Activated CD8-positive, alpha-beta memory T cell treated with anti-CD3 and anti-CD28 coated beads, Interleukin-2, amount 50 U/mL, for 4 hours (primary cell): ENCODE data around the gene RBMS3.

Experiments
- DNase-seq: peaks from one replicate; pipeline ENCODE4 v3.0.0-alpha.2; 2020

RBMS3 gene

DNA sequence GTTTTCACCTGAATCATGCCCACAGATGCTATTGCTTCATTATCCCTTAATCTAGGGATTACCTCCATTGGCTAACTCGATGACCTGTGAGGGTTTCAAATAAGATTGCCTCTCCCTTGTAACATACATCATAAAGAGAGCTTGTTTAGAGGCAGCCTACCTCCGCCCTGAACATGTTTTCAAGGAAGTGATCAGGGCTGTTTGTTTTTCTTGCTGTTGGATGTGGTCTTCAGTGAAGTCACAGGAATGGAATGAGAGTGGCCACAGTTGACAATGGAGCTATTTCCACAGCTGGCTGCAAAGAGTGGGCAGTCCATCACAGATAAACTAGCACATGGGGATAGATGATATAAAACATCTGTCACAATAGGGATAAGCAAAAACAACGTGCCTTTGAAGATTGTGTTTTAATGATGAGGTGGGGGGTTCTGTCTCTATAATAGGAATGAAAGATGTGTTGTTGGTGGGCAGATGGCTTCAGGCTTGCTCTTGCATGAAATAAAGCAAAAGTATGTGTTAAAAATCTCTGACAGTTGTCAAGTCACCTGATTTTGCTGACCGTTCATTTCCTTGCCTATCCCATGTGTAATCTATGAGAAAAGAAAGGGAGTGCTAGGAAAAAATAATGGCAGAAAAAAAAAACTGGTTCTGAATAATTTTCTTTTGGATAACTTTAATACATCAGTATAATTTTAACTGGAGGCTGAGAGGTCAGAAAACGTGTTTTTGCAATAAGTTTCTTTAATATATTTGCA, 642.3 kb downstream of the RBMS3 start:
- no peak for DNase-seq

DNA sequence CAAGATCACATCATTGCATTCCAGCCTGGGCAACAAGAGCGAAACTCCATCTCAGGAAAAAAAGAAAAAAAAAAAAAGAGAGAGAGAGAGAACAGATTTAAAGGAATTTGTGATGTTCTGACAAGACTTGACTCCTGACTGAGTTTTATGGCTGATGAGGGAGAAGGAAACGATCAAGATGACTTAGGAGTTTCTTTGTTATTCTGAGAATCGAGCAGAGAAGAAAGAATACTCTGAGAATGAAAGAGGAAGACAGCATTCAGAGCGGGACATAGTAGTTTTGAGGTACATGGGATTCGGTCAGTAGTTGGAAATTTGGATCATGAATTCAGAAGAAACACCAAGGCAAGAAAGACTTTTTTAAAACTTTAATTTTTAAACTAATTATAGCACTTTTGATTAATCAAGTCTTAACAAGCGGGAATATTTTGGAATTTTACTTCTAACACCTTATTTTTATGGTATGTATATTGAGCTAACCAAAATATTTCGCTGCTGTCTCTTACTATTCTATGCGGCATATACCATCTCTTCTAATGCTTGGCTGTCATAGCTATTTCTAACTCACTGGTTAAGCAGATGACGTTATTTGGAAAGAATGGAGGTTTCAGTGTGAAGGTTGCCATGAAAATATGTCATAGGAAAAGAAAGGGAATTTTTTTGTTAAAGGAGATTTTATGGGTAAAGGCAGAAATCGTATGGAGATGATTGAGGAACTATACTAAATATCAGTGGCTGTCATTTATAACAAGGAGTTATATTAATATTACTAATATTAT, 644.1 kb downstream of the RBMS3 start:
- no peak for DNase-seq

GRCh38 chr3:29926378-29926777, 645.5 kb downstream of the RBMS3 start:
- no peak for DNase-seq

- DNase-seq, result no peak
Measured at GRCh38 chr3:29932696-29933325, 651.9 kb downstream of the RBMS3 start.

GRCh38 chr3:29933802-29934490, 653.1 kb downstream of the RBMS3 start:
- DNase-seq, result no peak

GRCh38 chr3:29934751-29935150, 653.9 kb downstream of the RBMS3 start:
- no peak for DNase-seq

DNA sequence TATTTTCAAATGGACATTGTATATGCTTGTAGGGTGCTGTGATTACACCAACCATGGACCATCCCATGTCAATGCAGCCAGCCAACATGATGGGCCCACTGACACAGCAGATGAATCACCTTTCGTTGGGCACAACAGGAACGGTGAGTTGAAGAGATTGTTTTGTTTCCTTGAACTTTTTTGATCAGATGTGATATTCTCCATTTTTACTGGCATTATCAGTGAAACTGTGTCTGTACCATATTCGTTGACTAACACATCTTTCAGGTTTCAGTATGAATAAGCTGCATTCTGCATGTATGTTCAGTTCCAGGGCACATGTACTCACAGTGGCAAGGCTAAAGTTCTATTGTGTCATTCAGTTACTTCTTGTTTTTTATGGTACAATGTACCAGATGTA, 655.2 kb downstream of the RBMS3 start:
- no peak for DNase-seq

- no peak for DNase-seq
Measured at GRCh38 chr3:29936766-29937165, 655.9 kb downstream of the RBMS3 start.

GRCh38 chr3:29937185-29937584, 656.3 kb downstream of the RBMS3 start:
- DNase-seq, result no peak

GRCh38 chr3:29940759-29941323, 660.0 kb downstream of the RBMS3 start:
- no peak for DNase-seq

DNA sequence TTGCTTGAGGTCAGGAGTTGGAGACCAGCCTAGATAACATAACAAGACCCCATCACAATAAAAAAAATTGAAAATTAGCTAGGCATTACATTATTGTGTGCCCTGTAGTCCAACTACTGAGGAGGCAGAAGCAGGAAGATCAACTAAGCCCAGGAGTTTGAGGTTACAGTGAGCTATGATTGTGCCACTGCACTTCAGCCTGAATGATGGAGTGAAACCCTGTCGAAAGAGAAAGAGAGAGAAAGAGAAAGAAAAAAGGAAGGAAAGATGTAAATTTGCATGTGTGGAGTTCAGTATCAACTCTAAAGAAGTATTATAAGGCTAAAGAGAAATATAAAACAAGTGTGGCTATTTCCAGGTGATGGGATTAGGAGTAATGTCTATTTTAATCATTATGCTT, 661.4 kb downstream of the RBMS3 start:
- DNase-seq, result no peak

GRCh38 chr3:29949131-29949530, 668.3 kb downstream of the RBMS3 start:
- DNase-seq, result no peak

DNA sequence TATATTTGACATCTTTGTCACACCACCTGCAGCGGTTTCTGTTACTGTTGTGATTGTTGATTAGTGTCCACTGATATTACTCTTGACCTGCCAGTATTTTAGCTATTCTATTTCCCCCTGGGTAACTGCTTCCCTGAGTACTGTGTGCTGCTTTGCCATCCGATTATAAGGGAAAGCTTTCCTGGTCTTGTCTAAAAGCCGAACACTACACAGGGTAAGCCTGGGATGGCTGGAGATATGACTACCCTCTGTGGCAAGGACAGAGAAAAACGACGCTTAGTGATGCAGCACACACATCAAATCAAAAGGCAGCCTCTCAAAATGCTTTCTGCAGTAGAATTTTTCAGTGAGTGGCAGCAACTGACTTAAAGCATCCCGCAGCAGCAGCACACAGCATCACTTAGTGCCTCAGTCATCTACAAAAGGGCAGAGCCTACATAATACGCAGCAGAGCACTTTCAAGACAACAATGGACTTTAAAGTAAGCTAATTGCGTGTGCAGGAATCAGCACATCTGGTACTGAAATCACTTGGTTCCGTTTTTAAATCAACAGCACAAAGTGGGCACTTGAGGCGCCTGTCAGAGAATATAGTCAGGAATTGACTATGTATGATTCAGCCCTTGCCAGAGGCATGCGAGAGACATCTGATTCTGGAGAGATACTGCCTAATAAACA, 669.2 kb downstream of the RBMS3 start:
- no peak for DNase-seq

DNA sequence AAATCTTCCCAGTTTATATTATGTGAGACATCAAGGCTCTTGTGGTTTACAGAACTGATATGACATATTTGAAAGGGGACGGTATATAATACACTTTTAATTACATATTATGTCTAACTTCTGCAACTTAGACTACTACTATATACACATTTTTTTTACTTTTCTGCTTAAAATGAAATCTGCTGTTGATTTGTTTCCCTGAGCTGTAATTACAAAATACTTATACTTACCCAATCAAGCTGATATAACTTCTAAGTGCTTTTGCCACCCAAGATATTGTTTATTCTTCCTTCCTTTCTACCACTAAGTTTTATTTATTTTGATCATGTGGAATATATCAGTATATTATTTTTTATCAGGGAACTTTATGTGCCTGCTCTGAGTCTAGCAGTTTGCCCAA, 671.6 kb downstream of the RBMS3 start:
- DNase-seq, result no peak

- no peak for DNase-seq
Measured at GRCh38 chr3:29955413-29955812, 674.5 kb downstream of the RBMS3 start.

- no peak for DNase-seq
Measured at GRCh38 chr3:29958816-29959215, 677.9 kb downstream of the RBMS3 start.

DNA sequence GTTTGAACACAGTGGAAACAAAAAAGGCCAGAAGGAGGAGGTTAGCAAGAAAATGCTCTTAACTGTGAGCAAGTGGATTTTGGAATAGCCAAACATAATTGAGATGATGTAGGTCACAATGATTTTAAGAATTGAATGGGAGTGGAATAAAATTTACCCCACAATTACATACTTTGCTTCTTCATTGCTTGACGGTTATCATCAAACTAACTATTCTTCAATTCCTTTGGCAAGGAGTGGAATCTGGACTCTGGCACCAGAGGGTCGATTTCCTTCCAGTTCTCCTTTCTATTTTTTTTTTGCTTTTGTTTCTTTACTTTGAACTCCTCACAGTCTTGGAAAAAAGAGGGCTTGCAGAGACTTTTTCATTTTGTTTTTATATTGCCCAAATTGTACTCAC, 691.0 kb downstream of the RBMS3 start:
- no peak for DNase-seq

GRCh38 chr3:29972320-29972993, 691.6 kb downstream of the RBMS3 start:
- DNase-seq, result no peak

- no peak for DNase-seq
Measured at GRCh38 chr3:29973763-29974162, 692.9 kb downstream of the RBMS3 start.

DNA sequence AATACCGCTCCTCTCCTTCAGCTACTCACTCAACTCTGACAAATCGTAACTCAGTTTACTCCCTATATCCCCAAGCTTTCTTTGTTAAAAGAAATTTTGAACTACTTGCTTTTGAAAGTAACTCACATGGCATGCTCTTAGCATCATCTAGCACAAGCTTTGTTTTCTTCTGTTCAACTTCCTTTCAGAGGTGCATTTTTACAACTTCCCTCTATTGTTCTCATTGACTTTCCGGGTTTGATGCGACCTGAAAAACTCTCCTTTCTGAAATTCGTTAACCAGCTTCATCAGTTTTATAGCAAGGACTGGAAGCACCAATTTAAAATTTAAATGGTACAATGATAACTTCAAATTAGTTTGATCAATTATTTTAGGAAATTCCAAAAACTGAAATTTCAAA, 696.0 kb downstream of the RBMS3 start:
- no peak for DNase-seq

DNA sequence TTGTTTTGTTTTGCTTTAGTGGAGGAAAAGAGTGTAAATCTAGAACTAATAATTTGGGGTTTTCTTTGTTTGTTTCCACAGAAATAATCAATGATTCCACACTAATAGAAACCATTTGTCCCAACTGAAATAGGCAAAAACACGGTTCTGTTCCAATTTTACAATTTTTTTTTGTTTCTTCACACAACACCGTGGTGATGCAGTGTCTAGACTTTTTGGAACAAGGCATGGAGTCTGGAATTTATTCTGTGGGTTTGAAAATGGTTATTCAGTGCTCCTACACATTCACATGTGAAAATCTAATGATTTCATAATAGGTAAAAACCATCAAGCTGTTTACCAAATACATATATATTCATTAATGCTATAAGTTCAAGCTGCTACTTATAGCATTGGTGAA, 696.5 kb downstream of the RBMS3 start:
- DNase-seq, result no peak

GRCh38 chr3:29978036-29978435, 697.2 kb downstream of the RBMS3 start:
- DNase-seq, result no peak
